Glomerular endothelial cell (primary cell): Measurements from ENCODE around the gene MBNL2. TPM values are rescaled to one million over a fixed set of nuclear protein-coding genes. Genes with fewer than 3 reads are reported as not detected.

ENCODE experiments used
- DNase-seq: peaks from one replicate; pipeline ENCODE4 v3.0.0-alpha.2; 2011; ENCODE audit warnings: low read depth, low spot score; ENCODE audit errors: extremely low read depth
- total RNA-seq: library from RNA; depleted of rRNA; stranded (reverse); fragments of >200 nt; gene quantifications from 2 replicates; pipeline ENCODE4 v1.2.3, GENCODE V29; 2015

The MBNL2 gene
- total RNA-seq, 1 donor from 2014 or later, result 110 TPM

GRCh38 chr13:97319113-97319720 is 97.1 kb downstream of the MBNL2 start:
- no peak for DNase-seq

GRCh38 chr13:97321101-97321500 is 99.0 kb downstream of the MBNL2 start:
- DNase-seq, result no peak

- DNase-seq, result no peak
Measured at GRCh38 chr13:97321616-97322321, 99.6 kb downstream of the MBNL2 start.

- DNase-seq, result no peak
Measured at GRCh38 chr13:97322740-97323342, 100.7 kb downstream of the MBNL2 start.

- DNase-seq, result no peak
Measured at GRCh38 chr13:97324115-97324514, 102.0 kb downstream of the MBNL2 start.

GRCh38 chr13:97325738-97326137 is 103.6 kb downstream of the MBNL2 start:
- no peak for DNase-seq

GRCh38 chr13:97327086-97327485 is 105.0 kb downstream of the MBNL2 start:
- no peak for DNase-seq

GRCh38 chr13:97327506-97328221 is 105.5 kb downstream of the MBNL2 start:
- no peak for DNase-seq

GRCh38 chr13:97328222-97328790 is 106.2 kb downstream of the MBNL2 start:
- no peak for DNase-seq

GRCh38 chr13:97329331-97329730 is 107.2 kb downstream of the MBNL2 start:
- DNase-seq, result no peak

GRCh38 chr13:97330448-97330847 is 108.3 kb downstream of the MBNL2 start:
- DNase-seq, result no peak

GRCh38 chr13:97332742-97333141 is 110.6 kb downstream of the MBNL2 start:
- no peak for DNase-seq

- no peak for DNase-seq
Measured at GRCh38 chr13:97333983-97334382, 111.8 kb downstream of the MBNL2 start.

GRCh38 chr13:97334690-97335089 is 112.6 kb downstream of the MBNL2 start:
- no peak for DNase-seq

GRCh38 chr13:97335488-97336134 is 113.5 kb downstream of the MBNL2 start:
- no peak for DNase-seq

GRCh38 chr13:97337985-97338499 is 115.9 kb downstream of the MBNL2 start:
- DNase-seq, result no peak

GRCh38 chr13:97338571-97338970 is 116.4 kb downstream of the MBNL2 start:
- DNase-seq, result no peak

GRCh38 chr13:97339019-97339987 is 117.2 kb downstream of the MBNL2 start:
- no peak for DNase-seq
